DMS 273 (cell line): ENCODE results near the gene ZC3H18.

Experiments used
- DNase-seq: peaks from one replicate; lab custom pipeline; 2025; ENCODE audit not compliant: unreplicated experiment; lab: John Stamatoyannopoulos, UW

The ZC3H18 gene

DNA sequence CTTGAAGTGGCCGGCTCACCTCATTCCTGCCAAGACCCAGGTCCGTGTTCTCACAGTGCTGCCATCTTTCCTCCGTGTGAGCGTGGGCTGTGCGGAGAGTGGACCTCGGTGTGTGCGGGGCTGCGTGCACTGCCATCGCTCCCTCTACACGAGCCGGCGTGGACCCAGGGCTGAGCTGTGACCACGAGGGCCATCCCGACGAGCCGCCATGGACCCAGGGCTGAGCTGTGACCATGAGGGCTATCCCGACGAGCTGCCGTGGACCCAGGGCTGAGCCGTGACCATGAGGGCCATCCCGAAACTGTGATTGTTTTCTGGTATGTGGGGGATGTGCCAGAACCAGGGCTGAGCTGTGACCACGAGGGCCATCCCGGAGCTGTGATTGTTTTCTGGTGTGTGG is 101.6 kb downstream of the ZC3H18 start:
- no peak for DNase-seq

DNA sequence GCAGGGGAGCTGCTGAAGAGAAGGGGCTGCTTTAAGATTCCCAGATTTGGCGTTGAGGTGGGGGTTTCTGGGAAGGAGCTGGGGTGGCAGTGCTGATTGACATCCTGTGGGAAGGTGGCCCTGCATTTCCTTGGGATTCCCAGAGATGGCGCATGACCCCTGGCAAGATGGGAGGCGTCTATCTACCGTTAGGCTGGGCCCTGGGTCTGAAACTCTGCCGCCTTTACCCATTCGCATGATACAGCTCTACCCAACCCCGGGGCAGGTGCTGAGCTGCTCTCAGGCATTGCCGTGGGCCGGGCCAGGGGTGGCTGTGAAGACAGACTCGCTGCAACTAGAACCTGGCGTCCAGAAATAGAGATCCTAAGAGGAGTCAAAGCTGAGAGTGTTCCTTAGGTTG is 102.6 kb downstream of the ZC3H18 start:
- DNase-seq = peak; percentile 61

DNA sequence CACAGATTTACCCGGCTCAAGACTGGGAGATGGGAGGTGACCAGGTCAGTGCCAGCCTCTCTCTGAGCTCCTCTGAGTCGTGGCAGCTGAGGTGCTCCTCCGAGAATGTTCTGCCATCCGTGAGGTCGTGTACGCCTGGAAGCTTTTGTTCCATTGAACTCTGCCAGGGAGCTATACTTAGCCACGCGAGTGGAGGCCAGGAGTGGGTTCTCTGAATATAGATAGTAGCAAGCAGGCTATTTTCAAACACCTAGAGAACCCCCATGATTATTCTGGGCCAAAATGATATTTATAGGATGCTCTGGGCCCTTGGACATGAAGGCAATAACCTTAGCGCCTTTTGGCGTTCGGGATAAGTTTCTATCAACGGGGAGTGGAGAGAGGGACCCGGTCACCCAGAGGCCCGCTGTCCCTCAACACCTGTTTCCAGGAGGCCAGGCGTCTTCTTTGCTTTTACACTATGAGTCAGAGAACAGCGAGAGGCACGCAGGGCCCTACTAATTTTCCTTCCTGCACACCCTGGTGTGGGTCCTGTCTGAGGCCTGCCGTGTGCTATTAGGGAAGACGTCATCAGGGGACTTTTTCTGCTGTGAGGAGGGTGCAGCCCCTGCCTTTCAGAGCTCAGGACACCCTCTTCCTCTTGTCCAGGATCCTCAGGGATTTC is 103.6 kb downstream of the ZC3H18 start:
- no peak for DNase-seq

DNA sequence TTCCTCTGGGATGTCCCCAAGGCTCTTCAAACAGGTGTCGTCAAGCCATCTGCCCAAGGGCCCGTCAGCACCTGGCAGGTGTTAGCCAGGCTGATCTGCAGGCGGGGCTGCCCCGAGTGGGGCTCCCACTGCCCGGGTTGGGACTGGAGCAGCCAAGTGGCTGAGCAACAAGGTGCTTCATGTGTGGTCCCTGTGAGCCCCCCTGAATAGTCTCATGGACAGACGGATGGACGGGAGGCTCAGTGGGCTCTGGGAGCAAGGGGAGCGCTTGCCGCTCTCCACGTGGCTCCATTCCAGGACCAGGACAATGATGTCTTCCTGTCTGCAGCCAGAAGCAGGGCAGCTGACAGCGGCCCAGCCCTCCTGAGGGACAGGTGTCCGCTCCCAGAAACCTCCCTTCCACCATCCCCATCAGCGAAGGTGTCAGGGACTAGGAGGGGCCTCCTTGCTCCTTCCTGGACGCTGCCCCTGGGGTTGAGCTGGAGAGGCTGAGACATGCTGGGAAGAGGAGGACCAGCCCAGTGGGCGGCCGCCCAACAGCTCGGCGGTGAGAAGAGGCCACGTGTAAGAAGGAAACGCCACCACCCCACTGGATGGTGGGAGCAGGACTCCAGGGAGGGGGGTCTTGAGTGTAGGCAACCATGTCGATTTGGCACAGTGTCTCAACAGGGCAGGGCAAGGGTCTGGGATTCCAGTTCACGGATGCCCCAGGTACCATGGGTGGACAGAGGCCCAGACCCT is 106.5 kb downstream of the ZC3H18 start:
- DNase-seq = no peak

DNA sequence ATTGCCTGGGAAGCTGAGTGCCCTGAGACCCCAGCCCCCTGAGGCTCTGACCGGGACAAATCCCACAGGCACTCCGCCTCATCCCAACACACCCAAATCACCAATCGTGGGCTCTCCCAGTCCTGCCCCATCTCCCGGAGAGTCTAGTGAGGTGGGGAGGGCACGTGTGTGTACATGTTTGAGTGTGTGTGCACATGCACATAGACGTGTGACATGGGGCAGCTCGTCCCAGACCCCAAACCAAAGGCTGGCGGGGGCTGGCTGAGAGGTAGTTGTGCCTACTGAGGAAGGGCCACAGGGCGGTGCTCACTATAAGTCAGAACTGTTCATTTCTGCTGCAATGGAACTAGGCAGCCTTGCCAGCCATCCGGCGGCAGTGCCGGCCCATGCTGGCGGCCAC is 107.5 kb downstream of the ZC3H18 start:
- DNase-seq = no peak

DNA sequence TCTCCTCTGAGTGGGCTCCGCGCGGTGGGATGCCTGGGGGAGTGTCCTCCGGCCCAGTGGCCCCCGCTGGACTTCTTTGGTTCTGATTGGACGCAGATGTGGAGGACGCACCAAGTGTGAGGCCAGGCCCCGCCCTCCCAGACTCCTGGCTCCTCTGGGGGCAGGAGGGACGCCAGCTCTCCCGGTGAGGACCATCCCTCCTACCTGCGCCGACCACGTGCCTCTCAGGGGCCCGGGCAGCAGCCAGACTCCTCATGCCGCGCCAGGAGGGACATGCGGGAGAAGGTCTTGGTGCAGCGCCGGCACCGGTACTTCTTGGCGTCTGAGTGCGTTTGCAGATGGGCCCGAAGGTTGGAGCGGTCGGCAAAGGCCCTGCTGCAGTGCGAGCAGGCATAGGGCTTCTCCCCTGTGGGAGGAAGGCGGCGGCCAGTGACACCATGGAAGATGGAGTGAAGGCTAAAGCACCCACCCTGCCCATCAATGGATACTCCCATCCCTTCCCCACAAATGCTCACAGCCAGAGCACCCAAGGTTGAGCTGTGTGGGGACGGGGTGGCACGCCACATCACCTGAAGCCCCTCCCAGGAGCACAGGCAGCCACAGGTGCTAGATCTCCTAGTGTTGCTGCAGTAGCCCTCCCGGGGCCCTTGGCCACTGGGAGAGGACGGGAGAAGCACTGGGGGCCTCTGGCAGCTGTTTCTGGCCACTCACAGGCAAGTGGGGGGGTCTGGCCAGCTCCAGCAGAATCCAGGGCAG is 108.2 kb downstream of the ZC3H18 start:
- DNase-seq = peak; percentile 37

DNA sequence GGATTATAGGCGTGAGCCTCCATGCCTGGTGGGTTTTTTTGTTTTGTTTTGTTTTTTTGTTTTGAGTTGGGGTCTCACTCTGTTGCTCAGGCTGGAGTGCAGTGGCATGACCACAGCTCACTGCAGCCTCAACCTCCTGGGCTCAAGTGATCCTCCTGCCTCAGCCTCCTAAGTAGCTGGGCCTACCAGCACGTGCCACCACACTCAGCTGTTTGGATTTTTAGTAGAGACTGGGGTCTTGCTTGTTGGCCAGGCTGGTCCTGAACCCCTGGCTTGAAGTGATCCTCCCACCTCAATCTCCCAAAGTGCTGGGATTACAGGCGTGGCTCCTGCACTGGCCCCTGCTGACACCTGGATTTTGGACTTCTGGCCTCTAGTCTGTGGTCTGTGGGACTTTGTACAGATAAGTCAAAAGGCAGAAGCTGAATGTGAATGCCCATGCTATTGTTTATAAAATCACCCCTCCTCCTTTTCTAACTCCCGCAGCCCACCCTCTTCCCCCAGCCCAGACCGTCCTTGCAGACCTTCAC is 110.4 kb downstream of the ZC3H18 start:
- no peak for DNase-seq

DNA sequence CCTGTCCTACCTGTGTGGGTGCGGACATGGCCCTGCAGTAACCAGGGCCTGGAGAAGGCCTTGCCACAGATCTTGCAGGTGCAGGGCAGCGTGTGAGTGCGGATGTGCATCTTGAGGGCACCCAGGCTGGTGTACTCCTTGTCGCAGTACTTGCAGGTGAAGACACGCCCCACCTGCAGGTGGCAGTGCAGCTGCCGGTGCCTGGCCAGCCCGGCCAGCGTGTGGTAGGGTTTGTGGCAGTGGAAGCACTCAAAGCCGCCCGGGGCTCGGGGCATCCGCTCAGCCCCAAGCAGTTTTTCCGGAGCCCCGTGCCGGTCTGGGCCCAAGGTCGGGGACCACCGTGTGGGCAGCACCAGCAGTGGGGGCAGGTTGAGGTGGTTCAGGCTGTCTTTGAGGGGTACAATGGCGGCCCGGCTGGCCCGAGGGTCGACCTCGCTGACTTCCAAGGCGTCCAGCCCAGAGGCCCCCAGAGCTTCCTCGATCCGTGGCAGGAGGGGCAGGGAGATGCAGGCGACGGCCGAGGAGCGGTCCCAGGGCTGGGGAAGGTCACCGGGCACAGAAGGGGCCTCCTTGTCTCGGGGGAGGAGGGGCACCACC is 111.0 kb downstream of the ZC3H18 start:
- DNase-seq = peak; percentile 51
